Naive B cell (primary cell): ENCODE results near the gene CHST11. TPM values are rescaled to one million over a fixed set of nuclear protein-coding genes. Genes with fewer than 3 reads are reported as not detected.

Experiments
- ATAC-seq, 2 donors: fragments of 150-1000 bp; cut with Tn5 transposase; 2 replicates each; pipeline ENCODE4 v1.10.0; 2021; ENCODE audit warnings: low read depth in 2 of 2, mild to moderate bottlenecking in 2 of 2, moderate library complexity in 2 of 2
- DNase-seq: peaks from one replicate; pipeline ENCODE4 v3.0.0; 2022
- H3K27ac Mint-ChIP-seq, 6 donors: one replicate each; pipeline ENCODE4 v1.8.0; 2020 to 2022; ENCODE audit warnings: mild to moderate bottlenecking in 6 of 6, mixed read lengths in 6 of 6, moderate library complexity in 5 of 6, inconsistent platforms in 2 of 6
- H3K27me3 Mint-ChIP-seq, 3 donors: one replicate each; pipeline ENCODE4 v1.8.0; 2021 to 2022; ENCODE audit warnings: mixed read lengths in 3 of 3, mild to moderate bottlenecking in 1 of 3
- H3K36me3 Mint-ChIP-seq, 2 donors: one replicate each; pipeline ENCODE4 v1.8.0; 2020 to 2022; ENCODE audit warnings: mixed read lengths in 2 of 2, inconsistent platforms in 1 of 2, mild to moderate bottlenecking in 1 of 2
- H3K4me1 Mint-ChIP-seq, 3 donors: one replicate each; pipeline ENCODE4 v1.8.0; 2020 to 2022; ENCODE audit warnings: mixed read lengths in 3 of 3, inconsistent platforms in 1 of 3, mild to moderate bottlenecking in 1 of 3, moderate library complexity in 1 of 3
- H3K4me3 Mint-ChIP-seq, 8 donors: one replicate each; pipeline ENCODE4 v1.8.0; 2020 to 2022; ENCODE audit warnings: mild to moderate bottlenecking in 8 of 8, mixed read lengths in 8 of 8, moderate library complexity in 8 of 8, inconsistent platforms in 2 of 8
- H3K9me3 Mint-ChIP-seq, 7 donors: one replicate each; pipeline ENCODE4 v1.8.0; 2020 to 2022; ENCODE audit warnings: mixed read lengths in 7 of 7, mild to moderate bottlenecking in 5 of 7, inconsistent platforms in 2 of 7, moderate library complexity in 1 of 7
- polyA plus RNA-seq, 6 donors: library from polyadenylated mRNA; unstranded; fragments of 300-500 nt; fragmentation: Illumina TruSeq; gene quantifications; one replicate each; pipeline ENCODE4 v1.2.3, GENCODE V29; 2021; ENCODE audit warnings: low read depth in 6 of 6

The CHST11 gene
- polyA plus RNA-seq, 6 donors from 2014 or later: 39.8 to 63.6 (median 58.6) TPM

DNA sequence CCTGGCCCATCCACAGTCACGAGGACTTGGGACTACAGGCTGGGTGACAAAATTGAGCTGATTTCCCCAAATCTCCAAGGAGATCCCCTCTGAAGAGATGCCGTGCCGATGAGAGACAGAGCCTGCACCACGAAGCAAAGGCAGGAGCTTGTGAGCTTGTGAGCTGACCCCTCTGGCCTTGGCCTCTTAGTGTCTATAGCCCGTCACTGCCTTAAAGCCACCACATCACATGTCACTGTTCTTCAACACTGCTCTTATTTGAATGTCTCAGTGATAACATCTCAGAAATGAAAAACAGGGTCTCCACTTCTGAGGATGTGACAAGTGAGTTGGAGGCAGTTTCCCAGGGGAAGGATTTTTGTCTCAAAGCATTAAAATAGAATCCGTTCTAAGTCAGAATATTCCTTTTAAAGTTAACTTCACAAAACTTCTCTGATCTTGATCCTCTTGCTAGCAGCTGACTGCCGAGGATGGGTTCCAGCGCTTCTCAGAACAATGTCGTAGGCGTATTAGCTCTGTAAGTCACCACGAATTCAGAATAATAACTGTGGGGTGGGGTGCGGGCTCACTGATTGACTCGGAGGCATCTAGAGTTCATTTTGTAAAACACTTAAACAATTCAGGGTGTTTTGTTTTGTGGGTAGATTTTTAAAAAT lies 37.5 kb downstream of the CHST11 start:
- ATAC-seq: no peak

DNA sequence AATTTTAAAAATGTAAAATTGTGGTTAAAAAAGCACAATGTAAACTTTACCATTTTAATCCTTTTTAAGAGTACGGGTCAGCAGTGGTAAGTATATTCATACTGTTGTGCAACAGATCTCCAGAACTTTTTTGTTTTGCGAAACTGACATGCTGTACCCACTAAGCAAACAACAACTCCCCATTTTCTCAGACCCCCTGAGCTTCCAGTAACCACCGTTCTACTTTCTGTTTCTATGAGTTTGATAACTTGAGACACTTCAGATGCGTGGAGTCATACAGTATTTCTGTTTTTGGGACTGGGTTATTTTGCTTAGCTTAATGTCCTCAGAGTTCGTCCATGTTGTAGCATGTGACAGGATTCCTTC lies 38.0 kb downstream of the CHST11 start:
- peaks cover 11 to 12% of the 10 kb centered on the region in 2 donors for H3K36me3 Mint-ChIP-seq
- H3K4me1 Mint-ChIP-seq: peaks cover 73 to 97% (median 89%) of the 10 kb centered on the region in 3 donors
- no peak for DNase-seq
- H3K4me3 Mint-ChIP-seq: peak overlapping the region in 2 of 8 donors; percentile 26 to 34
- peak overlapping the region in 4 of 6 donors; percentile 12 to 81 (median 58) for H3K27ac Mint-ChIP-seq
- no peaks in the 10 kb centered on the region for H3K27me3 Mint-ChIP-seq
- no peaks in the 10 kb centered on the region for H3K9me3 Mint-ChIP-seq
- no peak for ATAC-seq

More for the DNA sequence above, 37.5 kb downstream of the CHST11 start:
- H3K27ac Mint-ChIP-seq: peak overlapping the region in 5 of 6 donors; percentile 7 to 90 (median 74)
- DNase-seq: no peak
- peaks cover 11 to 12% of the 10 kb centered on the region in 2 donors for H3K36me3 Mint-ChIP-seq
- H3K4me3 Mint-ChIP-seq: peak overlapping the region in 3 of 8 donors; percentile 26 to 79 (median 39)
- H3K9me3 Mint-ChIP-seq: no peaks in the 10 kb centered on the region
- H3K4me1 Mint-ChIP-seq: peaks cover 69 to 96% (median 87%) of the 10 kb centered on the region in 3 donors
- no peaks in the 10 kb centered on the region for H3K27me3 Mint-ChIP-seq

DNA sequence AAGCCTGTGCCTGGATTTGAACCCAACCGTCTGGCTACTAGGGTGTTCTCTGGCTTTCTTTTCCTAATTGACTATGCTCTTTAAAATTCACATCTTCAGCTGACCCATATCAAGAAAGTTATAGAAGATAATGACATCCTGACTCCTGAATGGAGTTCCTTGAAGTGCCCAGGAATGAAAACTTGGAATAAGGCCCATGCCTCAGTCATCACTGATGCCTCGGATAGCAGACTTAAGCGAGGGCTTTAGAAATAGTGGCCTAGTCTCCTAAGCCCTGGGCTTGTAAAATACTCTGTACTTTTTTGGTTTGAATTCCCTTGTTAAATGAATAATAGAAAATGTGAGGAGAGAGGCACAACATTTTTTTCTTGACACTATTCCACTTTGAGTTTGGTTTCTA lies 39.0 kb downstream of the CHST11 start:
- ATAC-seq: no peak
- Mint-ChIP-seq H3K4me1 (peaks cover 67 to 97% (median 89%) of the 10 kb centered on the region in 3 donors), H3K4me3 (peak overlapping the region in 1 of 8 donors; percentile 44), H3K9me3 (no peaks in the 10 kb centered on the region), H3K27me3 (no peaks in the 10 kb centered on the region), H3K36me3 (peaks cover 11 to 12% of the 10 kb centered on the region in 2 donors), H3K27ac (peak overlapping the region; percentile 9 to 85 (median 66))
- no peak for DNase-seq

DNA sequence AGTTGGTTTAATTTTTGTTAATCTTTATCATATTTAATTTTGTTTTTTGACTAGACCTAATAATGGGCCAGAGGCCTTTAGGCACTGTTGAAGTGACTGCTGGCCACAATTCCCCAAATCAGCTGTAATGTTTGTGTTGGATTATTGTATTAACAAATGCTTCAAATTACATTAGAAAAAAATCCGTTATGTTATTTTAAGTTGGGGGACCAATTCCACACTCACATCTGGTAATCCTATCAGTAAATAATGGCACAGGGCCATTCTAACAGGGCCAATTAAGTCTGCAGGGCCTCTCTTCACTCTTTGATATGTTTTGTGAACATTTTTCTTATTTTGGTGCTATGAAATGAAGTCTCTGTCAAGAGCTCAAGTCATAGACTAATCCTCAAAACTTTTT lies 39.6 kb downstream of the CHST11 start:
- ATAC-seq: no peak
- peaks cover 11 to 12% of the 10 kb centered on the region in 2 donors for H3K36me3 Mint-ChIP-seq
- DNase-seq: no peak
- no peak overlapping the region for H3K4me3 Mint-ChIP-seq
- H3K27ac Mint-ChIP-seq: peak overlapping the region in 4 of 6 donors; percentile 9 to 75 (median 35)
- H3K4me1 Mint-ChIP-seq: peaks cover 61 to 97% (median 86%) of the 10 kb centered on the region in 3 donors
- H3K27me3 Mint-ChIP-seq: no peaks in the 10 kb centered on the region
- H3K9me3 Mint-ChIP-seq: no peaks in the 10 kb centered on the region

DNA sequence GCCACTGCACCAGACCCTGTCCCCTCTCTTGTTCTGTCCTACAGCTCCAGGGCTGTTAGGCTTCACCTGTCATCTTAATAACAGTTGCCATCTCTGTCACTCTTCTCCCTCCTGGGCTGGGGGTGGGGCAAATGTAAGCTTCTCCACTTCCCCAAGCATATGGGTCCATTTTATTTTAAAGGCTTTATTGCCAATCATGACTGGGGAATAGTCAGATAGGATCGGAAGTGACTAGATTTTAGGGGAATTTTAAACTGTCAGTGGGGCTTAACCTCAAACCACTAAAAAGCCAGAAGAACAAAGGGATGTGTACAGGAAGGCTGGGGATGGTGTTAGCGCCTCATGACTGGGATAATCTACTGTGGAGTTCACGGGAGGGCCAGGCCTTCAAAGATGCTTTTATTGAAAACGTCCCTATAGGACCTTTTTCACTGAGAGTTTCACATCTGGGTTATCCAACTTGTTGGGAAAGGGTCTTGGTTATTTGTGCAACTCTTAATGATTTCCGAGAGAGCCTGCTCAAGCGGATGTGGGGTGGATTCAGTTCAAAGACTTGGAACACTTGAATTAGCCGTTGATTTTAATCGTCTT lies 41.6 kb downstream of the CHST11 start:
- H3K27ac Mint-ChIP-seq: peak overlapping the region; percentile 27 to 88 (median 70)
- ATAC-seq: peak in 1 of 2 donors; percentile 9
- peak overlapping the region in 5 of 8 donors; percentile 16 to 77 (median 36) for H3K4me3 Mint-ChIP-seq
- peaks cover 58 to 97% (median 82%) of the 10 kb centered on the region in 3 donors for H3K4me1 Mint-ChIP-seq
- peaks cover 0 to 14% of the 10 kb centered on the region in 2 donors for H3K36me3 Mint-ChIP-seq
- H3K27me3 Mint-ChIP-seq: no peaks in the 10 kb centered on the region
- no peak for DNase-seq
- H3K9me3 Mint-ChIP-seq: no peaks in the 10 kb centered on the region

DNA sequence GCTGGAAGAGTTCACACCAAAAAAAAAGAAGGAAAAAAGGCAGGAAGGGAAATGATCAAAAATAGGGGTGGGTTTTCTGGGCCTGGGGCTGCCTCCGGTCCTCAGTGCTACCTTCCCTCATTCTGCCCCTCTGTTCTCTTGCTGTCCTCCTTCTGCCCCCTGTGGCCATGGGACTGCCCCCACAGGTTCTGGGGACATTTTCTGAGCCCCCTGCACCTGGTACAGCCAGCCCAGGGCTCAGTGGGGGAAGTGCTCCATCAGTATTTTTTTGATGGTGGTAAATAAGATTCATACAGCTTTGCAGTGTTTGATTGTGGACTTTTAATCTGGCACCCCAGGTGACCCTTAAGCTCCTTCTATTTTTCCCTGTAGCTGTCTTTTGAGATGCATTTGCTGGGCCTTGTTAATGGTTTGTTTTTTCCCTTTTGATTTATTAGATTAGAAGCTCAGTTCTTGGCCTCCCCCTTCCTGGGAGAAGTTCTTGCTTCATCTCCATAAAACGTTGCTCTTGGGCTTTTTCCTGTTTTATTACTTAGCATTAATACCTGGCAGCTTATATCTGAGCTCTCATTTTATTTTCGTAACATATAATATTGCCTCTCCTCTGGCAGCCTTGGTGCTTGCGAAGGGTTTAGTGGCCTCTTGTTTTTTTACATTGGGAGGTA lies 43.1 kb downstream of the CHST11 start:
- no peaks in the 10 kb centered on the region for H3K27me3 Mint-ChIP-seq
- peaks cover 62 to 98% (median 84%) of the 10 kb centered on the region in 3 donors for H3K4me1 Mint-ChIP-seq

DNA sequence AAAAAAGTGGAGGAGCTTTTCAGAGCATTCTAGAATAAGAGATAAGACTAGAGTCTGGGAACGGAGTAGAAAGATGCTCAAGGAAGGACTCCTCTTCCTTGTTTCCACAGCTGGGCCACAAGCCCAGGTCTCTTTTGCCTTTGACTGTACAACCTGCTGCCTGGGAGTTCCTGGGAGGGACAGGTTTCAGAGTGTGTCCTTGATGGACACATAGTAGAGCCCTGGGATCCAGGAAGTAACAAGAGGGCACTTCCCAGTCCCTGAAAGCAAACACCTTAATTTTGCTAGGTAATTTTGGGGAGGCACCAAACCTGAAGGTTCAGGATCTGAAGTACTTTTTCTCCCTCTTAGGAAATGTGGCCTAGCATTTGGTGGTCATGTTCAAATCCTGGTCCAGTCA lies 44.4 kb downstream of the CHST11 start:
- Mint-ChIP-seq H3K36me3 (peaks cover 0 to 9% of the 10 kb centered on the region in 2 donors), H3K9me3 (no peaks in the 10 kb centered on the region), H3K27me3 (no peaks in the 10 kb centered on the region), H3K4me1 (peaks cover 65 to 98% (median 87%) of the 10 kb centered on the region in 3 donors), H3K4me3 (no peak overlapping the region), H3K27ac (no peak overlapping the region)
- DNase-seq (no peak), ATAC-seq (no peak)

More for the DNA sequence above, 43.1 kb downstream of the CHST11 start:
- Mint-ChIP-seq H3K36me3 (peaks cover 0 to 14% of the 10 kb centered on the region in 2 donors), H3K9me3 (no peaks in the 10 kb centered on the region), H3K27ac (peak overlapping the region; percentile 14 to 95 (median 76)), H3K4me3 (no peak overlapping the region)
- DNase-seq (no peak), ATAC-seq (no peak)

DNA sequence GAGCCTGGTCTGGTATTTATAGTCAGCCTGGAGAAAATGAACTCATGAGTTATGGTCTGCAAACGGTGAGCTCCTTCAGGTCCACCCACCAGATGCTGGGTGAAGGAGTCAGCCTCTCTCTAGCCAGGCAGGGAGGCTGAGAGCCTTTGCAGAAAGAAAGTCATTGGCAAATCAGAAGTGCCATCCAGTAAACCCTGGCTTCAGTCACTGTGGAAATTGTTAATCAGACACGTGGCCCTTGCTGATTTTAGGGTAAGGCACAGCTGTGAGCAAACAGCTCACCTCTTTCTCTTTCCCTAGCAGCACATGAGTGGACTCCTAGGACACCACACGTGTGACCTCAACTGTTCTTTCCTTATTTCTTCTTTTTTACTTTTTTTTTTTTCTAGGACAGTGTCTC lies 44.9 kb downstream of the CHST11 start:
- H3K9me3 Mint-ChIP-seq: no peaks in the 10 kb centered on the region
- no peak for ATAC-seq
- DNase-seq: no peak
- H3K27ac Mint-ChIP-seq: peak overlapping the region in 2 of 6 donors; percentile 68 to 83
- H3K4me3 Mint-ChIP-seq: peak overlapping the region in 1 of 8 donors; percentile 15
- no peaks in the 10 kb centered on the region for H3K27me3 Mint-ChIP-seq
- peaks cover 0 to 9% of the 10 kb centered on the region in 2 donors for H3K36me3 Mint-ChIP-seq
- peaks cover 69 to 100% (median 90%) of the 10 kb centered on the region in 3 donors for H3K4me1 Mint-ChIP-seq

DNA sequence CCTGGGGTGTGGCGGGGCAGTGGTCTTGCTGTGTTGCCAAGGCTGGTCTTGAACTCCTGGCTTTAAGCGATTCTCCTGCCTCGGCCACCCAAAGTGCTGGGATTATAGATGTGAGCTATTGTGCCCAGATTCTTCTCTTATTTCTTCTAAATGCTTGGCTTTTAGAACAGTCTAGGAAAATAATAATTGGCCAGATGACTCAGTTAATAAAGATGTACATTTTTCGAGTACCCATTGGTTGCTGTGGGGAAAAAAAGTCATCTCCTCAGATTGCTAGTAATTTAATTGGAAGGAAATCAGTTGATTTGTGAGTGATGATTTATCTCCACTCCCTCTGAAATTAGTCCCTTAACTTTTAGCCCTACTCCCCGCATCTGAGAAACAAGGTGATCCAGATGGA lies 45.5 kb downstream of the CHST11 start:
- no peaks in the 10 kb centered on the region for H3K27me3 Mint-ChIP-seq
- DNase-seq (no peak), ATAC-seq (no peak)
- peak overlapping the region in 2 of 8 donors; percentile 44 to 48 for H3K4me3 Mint-ChIP-seq
- H3K36me3 Mint-ChIP-seq: peaks cover 0 to 9% of the 10 kb centered on the region in 2 donors
- peak overlapping the region in 3 of 6 donors; percentile 2 to 52 (median 38) for H3K27ac Mint-ChIP-seq
- peaks cover 70 to 100% (median 90%) of the 10 kb centered on the region in 3 donors for H3K4me1 Mint-ChIP-seq
- H3K9me3 Mint-ChIP-seq: no peaks in the 10 kb centered on the region

DNA sequence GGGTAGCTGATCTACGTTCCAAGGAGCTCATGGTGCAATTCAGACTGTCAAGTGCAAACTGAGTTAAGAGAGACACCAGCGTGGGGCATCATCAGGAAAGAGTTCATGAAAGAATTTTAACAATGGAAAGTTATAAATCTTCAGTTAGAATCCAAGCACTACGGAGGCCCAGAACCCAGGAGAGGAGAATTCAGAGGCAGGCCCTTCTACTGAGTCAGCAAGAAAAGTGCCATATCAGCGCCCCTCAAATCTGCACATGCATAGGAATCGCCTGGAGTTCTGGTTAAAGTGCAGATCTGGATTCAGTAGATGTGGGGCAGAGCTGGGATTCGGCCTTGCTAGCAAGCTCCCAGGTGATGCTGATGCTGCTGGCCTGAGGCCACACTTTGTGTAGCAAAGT lies 45.9 kb downstream of the CHST11 start:
- H3K36me3 Mint-ChIP-seq: peaks cover 0 to 9% of the 10 kb centered on the region in 2 donors
- no peak for DNase-seq
- H3K9me3 Mint-ChIP-seq: no peaks in the 10 kb centered on the region
- peak overlapping the region in 3 of 6 donors; percentile 2 to 52 (median 38) for H3K27ac Mint-ChIP-seq
- ATAC-seq: no peak
- H3K27me3 Mint-ChIP-seq: no peaks in the 10 kb centered on the region
- peak overlapping the region in 5 of 8 donors; percentile 2 to 72 (median 44) for H3K4me3 Mint-ChIP-seq
- peaks cover 70 to 100% (median 90%) of the 10 kb centered on the region in 3 donors for H3K4me1 Mint-ChIP-seq

DNA sequence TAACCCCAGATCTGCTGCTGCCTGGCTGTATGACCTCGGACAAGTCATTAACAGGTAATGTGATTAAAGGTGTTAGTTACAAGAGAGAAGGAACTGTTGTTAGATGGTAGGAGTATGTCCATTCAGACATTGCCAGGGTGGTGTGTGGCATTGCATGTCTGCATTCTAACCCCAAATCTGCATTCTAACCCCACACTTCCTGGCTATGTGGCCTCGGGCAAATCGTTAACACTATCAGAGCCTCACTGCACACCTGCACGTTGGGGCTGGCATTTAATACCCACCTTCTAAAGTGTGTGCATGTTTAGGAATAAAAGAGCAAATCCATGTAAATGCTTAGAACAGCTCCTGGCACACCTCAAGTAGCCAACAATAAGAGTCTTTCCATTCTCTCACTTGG lies 46.4 kb downstream of the CHST11 start:
- peak overlapping the region in 5 of 6 donors; percentile 3 to 95 (median 67) for H3K27ac Mint-ChIP-seq
- H3K4me3 Mint-ChIP-seq: peak overlapping the region in 5 of 8 donors; percentile 2 to 72 (median 44)
- H3K27me3 Mint-ChIP-seq: no peaks in the 10 kb centered on the region
- H3K4me1 Mint-ChIP-seq: peaks cover 73 to 100% (median 90%) of the 10 kb centered on the region in 3 donors
- peaks cover 0 to 9% of the 10 kb centered on the region in 2 donors for H3K36me3 Mint-ChIP-seq
- no peak for DNase-seq
- no peak for ATAC-seq
- H3K9me3 Mint-ChIP-seq: no peaks in the 10 kb centered on the region

DNA sequence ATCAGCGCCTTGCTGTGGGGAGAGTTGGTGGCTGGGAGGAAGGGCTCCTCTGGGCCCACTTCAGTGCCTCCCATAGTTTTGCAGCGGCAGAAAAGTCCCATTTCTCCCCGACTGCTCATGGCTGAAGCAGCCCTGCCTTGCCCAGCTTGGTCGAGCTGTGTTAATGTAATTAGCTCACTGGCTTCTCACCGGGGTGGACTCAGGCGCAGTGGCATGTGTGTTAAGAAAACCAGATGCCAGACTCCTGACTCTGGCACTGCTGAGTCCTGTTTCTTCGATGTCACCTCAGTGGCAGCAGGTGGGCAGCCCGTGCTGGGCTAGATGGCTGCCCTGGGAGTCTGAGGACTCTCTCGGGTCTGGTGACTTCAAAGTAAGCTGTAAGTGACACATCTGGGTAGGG lies 47.4 kb downstream of the CHST11 start:
- peaks cover 0 to 3% (median 0%) of the 10 kb centered on the region in 7 donors for H3K9me3 Mint-ChIP-seq
- H3K36me3 Mint-ChIP-seq: peaks cover 0 to 15% of the 10 kb centered on the region in 2 donors
- peak overlapping the region in 7 of 8 donors; percentile 35 to 77 (median 60) for H3K4me3 Mint-ChIP-seq
- peak overlapping the region in 3 of 6 donors; percentile 26 to 91 (median 53) for H3K27ac Mint-ChIP-seq
- ATAC-seq (no peak), DNase-seq (no peak)
- peaks cover 71 to 100% (median 90%) of the 10 kb centered on the region in 3 donors for H3K4me1 Mint-ChIP-seq
- no peaks in the 10 kb centered on the region for H3K27me3 Mint-ChIP-seq
